Suprapubic skin (tissue), 4 donors: ENCODE measurements around the gene ACHE.

Experiments used
- POLR2A ChIP-seq, 2 donors: fragments of 450-650 bp; IDR thresholded peaks; one replicate each; pipeline ENCODE4 v1.6.1; 2017; ENCODE audit warnings: antibody characterized with exemption in 2 of 2, mild to moderate bottlenecking in 2 of 2, moderate library complexity in 2 of 2
- POLR2AphosphoS5 ChIP-seq, 3 donors: sonication (generic); formaldehyde crosslinking; IDR thresholded peaks; one replicate each; pipeline ENCODE4 v1.6.1; 2017; ENCODE audit warnings: antibody characterized with exemption in 3 of 3
- TF ChIP-seq, protein P1 (sequence below), 2 donors: fragments of 200-600 bp in 1 of 2; fragments of 450-650 bp in 1 of 2; sonication (generic) in 1 of 2; IDR thresholded peaks; one replicate each; pipeline ENCODE4 v1.5.1; 2016 to 2019; ENCODE audit warnings: antibody characterized with exemption in 2 of 2, mild to moderate bottlenecking in 1 of 2, moderate library complexity in 1 of 2

DNA sequence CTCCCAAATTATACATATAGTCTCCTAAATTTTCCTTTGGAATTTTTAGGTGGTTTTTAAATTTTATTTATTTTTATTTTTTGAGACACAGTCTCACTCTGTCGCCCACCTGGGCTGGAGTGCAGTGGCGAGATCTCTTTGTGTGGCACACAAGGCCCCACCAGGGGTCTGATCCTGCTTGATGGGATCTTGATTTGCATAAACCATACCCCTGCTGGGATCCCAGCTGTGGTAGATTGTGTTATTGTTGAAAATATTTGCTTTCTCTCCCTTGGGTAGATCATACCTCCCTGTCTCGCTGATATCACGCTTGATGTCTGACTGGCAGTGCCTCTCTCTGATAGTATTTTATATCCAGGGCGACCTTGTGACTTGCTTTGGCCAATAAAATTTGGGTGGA, 48.0 kb upstream of the ACHE start:
- TF ChIP-seq, protein P1, sequence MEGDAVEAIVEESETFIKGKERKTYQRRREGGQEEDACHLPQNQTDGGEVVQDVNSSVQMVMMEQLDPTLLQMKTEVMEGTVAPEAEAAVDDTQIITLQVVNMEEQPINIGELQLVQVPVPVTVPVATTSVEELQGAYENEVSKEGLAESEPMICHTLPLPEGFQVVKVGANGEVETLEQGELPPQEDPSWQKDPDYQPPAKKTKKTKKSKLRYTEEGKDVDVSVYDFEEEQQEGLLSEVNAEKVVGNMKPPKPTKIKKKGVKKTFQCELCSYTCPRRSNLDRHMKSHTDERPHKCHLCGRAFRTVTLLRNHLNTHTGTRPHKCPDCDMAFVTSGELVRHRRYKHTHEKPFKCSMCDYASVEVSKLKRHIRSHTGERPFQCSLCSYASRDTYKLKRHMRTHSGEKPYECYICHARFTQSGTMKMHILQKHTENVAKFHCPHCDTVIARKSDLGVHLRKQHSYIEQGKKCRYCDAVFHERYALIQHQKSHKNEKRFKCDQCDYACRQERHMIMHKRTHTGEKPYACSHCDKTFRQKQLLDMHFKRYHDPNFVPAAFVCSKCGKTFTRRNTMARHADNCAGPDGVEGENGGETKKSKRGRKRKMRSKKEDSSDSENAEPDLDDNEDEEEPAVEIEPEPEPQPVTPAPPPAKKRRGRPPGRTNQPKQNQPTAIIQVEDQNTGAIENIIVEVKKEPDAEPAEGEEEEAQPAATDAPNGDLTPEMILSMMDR (IDR thresholded peaks at IDR 0.05) = no peak
- TF ChIP-seq POLR2AphosphoS5 (IDR thresholded peaks at IDR 0.05) (no peak), POLR2A (IDR thresholded peaks at IDR 0.05) (no peak)
